ENCODE measurements around the gene GPR15. TPM values are rescaled to one million over a fixed set of nuclear protein-coding genes. Genes with fewer than 3 reads are reported as not detected.

The GPR15 gene
- polyA plus RNA-seq, 1 donor from 2014 or later: not detected

- Histone ChIP-seq H3K79me2 (replicated peaks; ENCODE audit: insufficient read depth, low read length) (no peaks in the 10 kb centered on the region), H3K4me3 (ENCODE audit: low read length) (no peak overlapping the region), H3K36me3 (ENCODE audit: insufficient read depth, low read length) (no peaks in the 10 kb centered on the region), H3K9me2 (ENCODE audit: insufficient read depth, low read length) (no peaks in the 10 kb centered on the region), H3K27ac (ENCODE audit: low read length) (no peak overlapping the region), H3K27me3 (ENCODE audit: insufficient read depth, low read depth, low read length) (no peaks in the 10 kb centered on the region), H2AFZ (ENCODE audit: low read depth, low read length) (no peak overlapping the region), H3K9me3 (ENCODE audit: low read length) (no peaks in the 10 kb centered on the region), H3K4me2 (ENCODE audit: low read length) (no peak overlapping the region), H3K9ac (ENCODE audit: low read length) (no peak overlapping the region), H3F3A (ENCODE audit: insufficient read depth, low read length, poor library complexity, severe bottlenecking) (no peaks in the 10 kb centered on the region), H4K20me1 (ENCODE audit: insufficient read depth) (no peaks in the 10 kb centered on the region)
- TF ChIP-seq CTCF (IDR thresholded peaks at IDR 0.05; ENCODE audit: poor library complexity, severe bottlenecking) (no peak), EZH2 (IDR thresholded peaks at IDR 0.05; ENCODE audit: borderline replicate concordance, insufficient read depth, low read length, poor library complexity, severe bottlenecking) (no peak), POLR2AphosphoS5 (IDR thresholded peaks at IDR 0.05) (no peak), RAD21 (conservative IDR thresholded peaks at IDR 0.05) (no peak), TAF1 (IDR thresholded peaks at IDR 0.05; ENCODE audit: low read depth) (no peak), MXI1 (conservative IDR thresholded peaks at IDR 0.05; ENCODE audit: poor library complexity, severe bottlenecking) (no peak), EP300 (conservative IDR thresholded peaks at IDR 0.05; ENCODE audit: poor library complexity, severe bottlenecking) (no peak), REST (IDR thresholded peaks at IDR 0.05; ENCODE audit: borderline replicate concordance) (no peak), SMC3 (conservative IDR thresholded peaks at IDR 0.05; ENCODE audit: poor library complexity) (no peak)
These were observed 32.0 kb downstream of the GPR15 start for GRCh38 chr3:98563661-98564281.

GRCh38 chr3:98564282-98565005, 32.7 kb downstream of the GPR15 start:
- Histone ChIP-seq H3K79me2 (replicated peaks; ENCODE audit: insufficient read depth, low read length) (no peaks in the 10 kb centered on the region), H3K4me3 (ENCODE audit: low read length) (no peak overlapping the region), H3K27ac (ENCODE audit: low read length) (no peak overlapping the region), H2AFZ (ENCODE audit: low read depth, low read length) (no peak overlapping the region), H3K36me3 (ENCODE audit: insufficient read depth, low read length) (no peaks in the 10 kb centered on the region), H4K20me1 (ENCODE audit: insufficient read depth) (no peaks in the 10 kb centered on the region), H3K9ac (ENCODE audit: low read length) (no peak overlapping the region), H3F3A (ENCODE audit: insufficient read depth, low read length, poor library complexity, severe bottlenecking) (no peaks in the 10 kb centered on the region), H3K9me2 (ENCODE audit: insufficient read depth, low read length) (no peaks in the 10 kb centered on the region), H3K4me2 (ENCODE audit: low read length) (no peak overlapping the region), H3K9me3 (ENCODE audit: low read length) (no peaks in the 10 kb centered on the region), H3K27me3 (ENCODE audit: insufficient read depth, low read depth, low read length) (no peaks in the 10 kb centered on the region)
- TF ChIP-seq CTCF (IDR thresholded peaks at IDR 0.05; ENCODE audit: poor library complexity, severe bottlenecking) (no peak), EP300 (conservative IDR thresholded peaks at IDR 0.05; ENCODE audit: poor library complexity, severe bottlenecking) (no peak), MXI1 (conservative IDR thresholded peaks at IDR 0.05; ENCODE audit: poor library complexity, severe bottlenecking) (no peak), SMC3 (conservative IDR thresholded peaks at IDR 0.05; ENCODE audit: poor library complexity) (no peak), POLR2AphosphoS5 (IDR thresholded peaks at IDR 0.05) (no peak), TAF1 (IDR thresholded peaks at IDR 0.05; ENCODE audit: low read depth) (no peak), EZH2 (IDR thresholded peaks at IDR 0.05; ENCODE audit: borderline replicate concordance, insufficient read depth, low read length, poor library complexity, severe bottlenecking) (no peak), RAD21 (conservative IDR thresholded peaks at IDR 0.05) (no peak), REST (IDR thresholded peaks at IDR 0.05; ENCODE audit: borderline replicate concordance) (no peak)
